Stimulated activated CD8-positive, alpha-beta memory T cell treated with anti-CD3 and anti-CD28 coated beads, Interleukin-4, amount 100 ng/mL, for 4 hours (primary cell): ENCODE results near the gene NUP93.

ENCODE experiments used
- DNase-seq, 2 donors: peaks; one replicate each; pipeline ENCODE4 v3.0.0-alpha.2; 2020; ENCODE audit warnings: low read depth in 2 of 2, low spot score in 1 of 2

NUP93 gene

GRCh38 chr16:56729735-56730662 is at the start of gene NUP93:
Gene NUP93 (plus strand): TSS chr16:56730129. CDS start chr16:56748248, 18,119 bp downstream.
- peak; percentile 73 to 79 for DNase-seq

GRCh38 chr16:56681939-56682702 is 47.8 kb upstream of the NUP93 start, which contains the start of gene MT1X:
Gene MT1X (plus strand): TSS chr16:56682470. CDS start chr16:56682541, 71 bp downstream.
- peak; percentile 64 to 67 for DNase-seq

GRCh38 chr16:56682703-56683397 is 47.1 kb upstream of the NUP93 start:
- no peak for DNase-seq

- no peak for DNase-seq
These were observed 46.3 kb upstream of the NUP93 start for GRCh38 chr16:56683424-56684172.

GRCh38 chr16:56684256-56684925 is 45.5 kb upstream of the NUP93 start:
- no peak for DNase-seq

GRCh38 chr16:56684926-56685590 is 44.9 kb upstream of the NUP93 start:
- no peak for DNase-seq

- no peak for DNase-seq
These were observed 43.2 kb upstream of the NUP93 start for GRCh38 chr16:56686758-56687157.

- no peak for DNase-seq
These were observed 41.2 kb upstream of the NUP93 start for GRCh38 chr16:56688762-56689161.

- DNase-seq: no peak
These were observed 40.8 kb upstream of the NUP93 start for GRCh38 chr16:56689171-56689570.

- no peak for DNase-seq
These were observed 39.4 kb upstream of the NUP93 start for GRCh38 chr16:56690420-56691122.

GRCh38 chr16:56691885-56692284 is 38.0 kb upstream of the NUP93 start:
- no peak for DNase-seq

- no peak for DNase-seq
These were observed 34.7 kb upstream of the NUP93 start for GRCh38 chr16:56695246-56695645.

- DNase-seq: no peak
These were observed 32.3 kb upstream of the NUP93 start for GRCh38 chr16:56697456-56698155.

- DNase-seq: no peak
These were observed 29.7 kb upstream of the NUP93 start for GRCh38 chr16:56700195-56700594.

- DNase-seq: no peak
These were observed 29.3 kb upstream of the NUP93 start for GRCh38 chr16:56700631-56701030.

GRCh38 chr16:56701534-56701933 is 28.4 kb upstream of the NUP93 start:
- no peak for DNase-seq

GRCh38 chr16:56702836-56703235 is 27.1 kb upstream of the NUP93 start:
- DNase-seq: no peak
